T-cell (primary cell): ENCODE results near the gene HOXB2. TPM values are rescaled to one million over a fixed set of nuclear protein-coding genes. Genes with fewer than 3 reads are reported as not detected.
A peak's percentile ranks its signal among the peaks of the same experiment; 100 is the strongest.

ENCODE experiments used
- ATAC-seq, 4 experiments: fragments of 200-7000 bp in 3 of 4; fragments of 150-1000 bp in 1 of 4; cut with Tn5 transposase; replicated peaks in 1 of 4; 1 replicate in 3 of 4; 2 replicates in 1 of 4; pipeline ENCODE4 v1.10.0; 2021; ENCODE audit warnings: moderate library complexity in 3 of 4, mild to moderate bottlenecking in 2 of 4, moderate number of reproducible peaks in 1 of 4
- CTCF ChIA-PET, 2 donors: fragments of 300-600 bp; sonication (Branson Sonifier 250); formaldehyde crosslinking; loops; one replicate each; lab custom pipeline; 2022; ENCODE audit warnings: antibody characterized with exemption in 2 of 2; lab: Charles Lee
- POLR2A ChIA-PET, 2 donors: fragments of 300-600 bp; sonication (Branson Sonifier 250); formaldehyde crosslinking; loops; one replicate each; lab custom pipeline; 2022; ENCODE audit warnings: antibody characterized with exemption in 2 of 2; lab: Charles Lee
- DNase-seq, 35 experiments: peaks; one replicate each; pipeline versions ENCODE4 v3.0.0 to v3.0.0-alpha.2; 2013 to 2023
- H3K27ac ChIP-seq: one replicate; pipeline ENCODE4 v1.5.1; 2013; ENCODE audit warnings: low read length
- H3K27me3 ChIP-seq, 2 experiments: replicated peaks in 1 of 2; 1 replicate in 1 of 2; 2 replicates in 1 of 2; pipeline versions ENCODE4 v1.6.1 to v1.7.0; 2013; ENCODE audit warnings: low read length in 1 of 2, mixed read lengths in 1 of 2; ENCODE audit not compliant: control insufficient read depth in 2 of 2, insufficient read depth in 2 of 2; ENCODE audit errors: extremely low read depth in 1 of 2
- H3K36me3 ChIP-seq, 2 donors: 1 replicate in 1 of 2; 2 replicates in 1 of 2; pipeline versions ENCODE4 v1.6.1 to v1.7.0; 2013; ENCODE audit warnings: low read length in 1 of 2; ENCODE audit not compliant: control insufficient read depth in 2 of 2, insufficient read depth in 1 of 2; ENCODE audit errors: extremely low read depth in 1 of 2
- H3K4me1 ChIP-seq, 2 experiments: 1 replicate in 1 of 2; 2 replicates in 1 of 2; pipeline versions ENCODE4 v1.6.1 to v1.7.0; 2013; ENCODE audit warnings: low read length in 2 of 2, mixed read lengths in 1 of 2; ENCODE audit not compliant: insufficient read depth in 2 of 2, control insufficient read depth in 1 of 2; ENCODE audit errors: extremely low read depth in 1 of 2
- H3K4me3 ChIP-seq, 2 donors: 1 replicate in 1 of 2; 2 replicates in 1 of 2; pipeline versions ENCODE4 v1.5.1 to v1.7.0; 2013; ENCODE audit warnings: mild to moderate bottlenecking in 2 of 2, low read length in 1 of 2, moderate library complexity in 1 of 2; ENCODE audit not compliant: control insufficient read depth in 1 of 2; ENCODE audit errors: extremely low read depth in 1 of 2
- H3K9me3 ChIP-seq: 2 replicates; pipeline ENCODE4 v1.7.0; 2013
- H3K27ac Mint-ChIP-seq, 2 donors: one replicate each; pipeline ENCODE4 v1.8.0; 2020 to 2021; ENCODE audit warnings: mild to moderate bottlenecking in 2 of 2, mixed read lengths in 2 of 2
- H3K27me3 Mint-ChIP-seq, 2 donors: one replicate each; pipeline ENCODE4 v1.8.0; 2021 to 2022; ENCODE audit warnings: mixed read lengths in 2 of 2
- H3K36me3 Mint-ChIP-seq: one replicate; pipeline ENCODE4 v1.8.0; 2021; ENCODE audit warnings: mixed read lengths
- H3K4me1 Mint-ChIP-seq, 3 donors: one replicate each; pipeline ENCODE4 v1.8.0; 2020 to 2022; ENCODE audit warnings: mixed read lengths in 3 of 3, mild to moderate bottlenecking in 1 of 3
- H3K4me3 Mint-ChIP-seq, 3 donors: one replicate each; pipeline ENCODE4 v1.8.0; 2020 to 2022; ENCODE audit warnings: mild to moderate bottlenecking in 3 of 3, mixed read lengths in 3 of 3, moderate library complexity in 3 of 3
- H3K9me3 Mint-ChIP-seq, 3 donors: one replicate each; pipeline ENCODE4 v1.8.0; 2020 to 2022; ENCODE audit warnings: mixed read lengths in 3 of 3
- WGBS: methylation state at CpG from one replicate; pipeline ENCODE4 v1.1.5; 2013; ENCODE audit warnings: missing lambda C conversion rate; ENCODE audit not compliant: insufficient coverage; 5-methylcytosine and 5-hydroxymethylcytosine counted together
- total RNA-seq, 35 experiments: library from RNA in 6 of 35; stranded (reverse) in 6 of 35; fragments of 120-200 nt in 1 of 35; gene quantifications; one replicate each; pipeline versions ENCODE4 v1.2.1 to v1.2.4 and lab custom pipeline; 2013 to 2026

Gene HOXB2
- total RNA-seq, 5 donors from 2014 or later (not counting 1 experiment from before 2014, with no cell fraction given), result 12.1 to 37.3 (median 25.6) TPM

- DNase-seq (peak in 1 of 35 experiments; percentile 6), ATAC-seq (no peak)
- ChIA-PET POLR2A (no interaction called here), CTCF (interaction anchor here (0.6 to 2.0 kb wide), 11 partner anchors 46 to 325 kb away, joined by 3 to 9 read pairs (median 4); no protein-coding TSS in a partner anchor)
- Mint-ChIP-seq H3K4me1 (peaks cover 31 to 37% (median 33%) of the 10 kb centered on the region in 3 donors), H3K4me3 (peak overlapping the region in 1 of 3 donors; percentile 78), H3K36me3 (no peaks in the 10 kb centered on the region), H3K27me3 (peaks cover 89% of the 10 kb centered on the region in 2 donors), H3K9me3 (no peaks in the 10 kb centered on the region), H3K27ac (peak overlapping the region in 1 of 2 donors; percentile 46)
- Histone ChIP-seq H3K4me3 (no peak overlapping the region), H3K4me1 (peaks cover 7 to 30% of the 10 kb centered on the region in 2 experiments), H3K27me3 (peaks cover 0 to 73% of the 10 kb centered on the region in 2 experiments), H3K27ac (no peak overlapping the region), H3K9me3 (no peaks in the 10 kb centered on the region), H3K36me3 (no peaks in the 10 kb centered on the region)
- 50% methylated on average over 1 of the region's 2 CpGs for WGBS
Measured at GRCh38 chr17:48588074-48588415, 43.1 kb upstream of the HOXB2 start.

GRCh38 chr17:48587276-48588073 is 42.6 kb upstream of the HOXB2 start:
- POLR2A ChIA-PET, result no interaction called here
- H3K36me3 ChIP-seq, result no peaks in the 10 kb centered on the region
- no peaks in the 10 kb centered on the region for H3K9me3 ChIP-seq
- 63% methylated on average over 2 of the region's 5 CpGs for WGBS
- ATAC-seq (no peak), DNase-seq (peak in 1 of 35 experiments; percentile 3)
- CTCF ChIA-PET, result interaction anchor here (0.6 to 2.0 kb wide), 11 partner anchors 13 to 324 kb away, joined by 3 to 9 read pairs (median 4); no protein-coding TSS in a partner anchor
- peaks cover 28 to 37% (median 32%) of the 10 kb centered on the region in 3 donors for H3K4me1 Mint-ChIP-seq
- H3K27me3 Mint-ChIP-seq, result peaks cover 89% of the 10 kb centered on the region in 2 donors
- H3K27ac ChIP-seq, result no peak overlapping the region
- H3K4me3 Mint-ChIP-seq, result peak overlapping the region in 1 of 3 donors; percentile 78
- peaks cover 7 to 30% of the 10 kb centered on the region in 2 experiments for H3K4me1 ChIP-seq
- H3K27me3 ChIP-seq, result peaks cover 0 to 74% of the 10 kb centered on the region in 2 experiments
- H3K36me3 Mint-ChIP-seq, result no peaks in the 10 kb centered on the region
- peak overlapping the region in 1 of 2 donors; percentile 7 for H3K27ac Mint-ChIP-seq
- H3K4me3 ChIP-seq, result no peak overlapping the region
- H3K9me3 Mint-ChIP-seq, result no peaks in the 10 kb centered on the region

GRCh38 chr17:48586355-48587258 is 41.7 kb upstream of the HOXB2 start:
- CTCF ChIA-PET, result interaction anchor here in 1 of 2 donors (1.3 to 2.0 kb wide), 4 partner anchors 12 to 323 kb away, joined by 4 to 5 read pairs (median 4); no protein-coding TSS in a partner anchor
- DNase-seq (peak in 3 of 35 experiments; percentile 18 to 53 (median 35)), ATAC-seq (no peak)
- H3K4me1 Mint-ChIP-seq, result peaks cover 30 to 39% (median 32%) of the 10 kb centered on the region in 3 donors
- no peaks in the 10 kb centered on the region for H3K9me3 Mint-ChIP-seq
- no peak overlapping the region for H3K27ac ChIP-seq
- no peaks in the 10 kb centered on the region for H3K36me3 ChIP-seq
- 6% methylated on average over 10 of the region's 34 CpGs for WGBS
- H3K27me3 ChIP-seq, result peaks cover 0 to 75% of the 10 kb centered on the region in 2 experiments
- H3K4me3 ChIP-seq, result peak overlapping the region; percentile 63 to 86
- H3K36me3 Mint-ChIP-seq, result no peaks in the 10 kb centered on the region
- H3K4me1 ChIP-seq, result peaks cover 7 to 32% of the 10 kb centered on the region in 2 experiments
- H3K27me3 Mint-ChIP-seq, result peaks cover 84 to 88% of the 10 kb centered on the region in 2 donors
- H3K9me3 ChIP-seq, result no peaks in the 10 kb centered on the region
- H3K4me3 Mint-ChIP-seq, result peak overlapping the region; percentile 78 to 93 (median 89)
- no peak overlapping the region for H3K27ac Mint-ChIP-seq
- POLR2A ChIA-PET, result no interaction called here

- Mint-ChIP-seq H3K27ac (no peak overlapping the region), H3K4me1 (peaks cover 44 to 58% (median 51%) of the 10 kb centered on the region in 3 donors), H3K9me3 (no peaks in the 10 kb centered on the region), H3K4me3 (peak overlapping the region in 2 of 3 donors; percentile 26 to 78), H3K27me3 (peaks cover 83 to 89% of the 10 kb centered on the region in 2 donors), H3K36me3 (no peaks in the 10 kb centered on the region)
- POLR2A ChIA-PET, result interaction anchor here in 1 of 2 donors (0.5 kb wide), 1 partner anchor 92 kb away, joined by 4 read pairs; no protein-coding TSS in a partner anchor
- DNase-seq (no peak), ATAC-seq (no peak)
- Histone ChIP-seq H3K36me3 (no peaks in the 10 kb centered on the region), H3K27ac (no peak overlapping the region), H3K9me3 (no peaks in the 10 kb centered on the region), H3K4me1 (peaks cover 7 to 49% of the 10 kb centered on the region in 2 experiments), H3K27me3 (peaks cover 0 to 75% of the 10 kb centered on the region in 2 experiments), H3K4me3 (no peak overlapping the region)
- WGBS, result 100% methylated on average over 1 of the region's 2 CpGs
- CTCF ChIA-PET, result interaction anchor here in 1 of 2 donors (1.3 kb wide), 1 partner anchor 232 kb away, joined by 7 read pairs; no protein-coding TSS in a partner anchor
Measured at GRCh38 chr17:48584223-48584741, 39.4 kb upstream of the HOXB2 start.

- no peak overlapping the region for H3K4me3 ChIP-seq
- POLR2A ChIA-PET, result no interaction called here
- no peaks in the 10 kb centered on the region for H3K9me3 ChIP-seq
- WGBS, result no CpG with 5 or more reads among the region's 3 CpGs
- peaks cover 0 to 78% of the 10 kb centered on the region in 2 experiments for H3K27me3 ChIP-seq
- peaks cover 84 to 91% of the 10 kb centered on the region in 2 donors for H3K27me3 Mint-ChIP-seq
- peaks cover 50 to 63% (median 56%) of the 10 kb centered on the region in 3 donors for H3K4me1 Mint-ChIP-seq
- no peak for DNase-seq
- H3K4me1 ChIP-seq, result peaks cover 10 to 54% of the 10 kb centered on the region in 2 experiments
- no peaks in the 10 kb centered on the region for H3K9me3 Mint-ChIP-seq
- H3K27ac Mint-ChIP-seq, result no peak overlapping the region
- no peak overlapping the region for H3K27ac ChIP-seq
- H3K36me3 ChIP-seq, result no peaks in the 10 kb centered on the region
- no peak for ATAC-seq
- CTCF ChIA-PET, result interaction anchor here (0.6 to 1.3 kb wide), 3 partner anchors 232 to 1617 kb away, joined by 3 to 7 read pairs (median 4); no protein-coding TSS in a partner anchor
- H3K36me3 Mint-ChIP-seq, result no peaks in the 10 kb centered on the region
- H3K4me3 Mint-ChIP-seq, result peak overlapping the region in 2 of 3 donors; percentile 26 to 78
Measured at GRCh38 chr17:48583708-48584222, 38.9 kb upstream of the HOXB2 start.
